Measurements from ENCODE around the gene TRAPPC4.
"Not testable (repeated sequence)": the region's sequence is repeated elsewhere in the genome, so short reads cannot be mapped to it uniquely, and the experiment has no call there.

Gene TRAPPC4, protein sequence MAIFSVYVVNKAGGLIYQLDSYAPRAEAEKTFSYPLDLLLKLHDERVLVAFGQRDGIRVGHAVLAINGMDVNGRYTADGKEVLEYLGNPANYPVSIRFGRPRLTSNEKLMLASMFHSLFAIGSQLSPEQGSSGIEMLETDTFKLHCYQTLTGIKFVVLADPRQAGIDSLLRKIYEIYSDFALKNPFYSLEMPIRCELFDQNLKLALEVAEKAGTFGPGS

GRCh38 chr11:119018074-119018938 is at the start of gene TRAPPC4, which contains the start of gene RPS25:
Gene TRAPPC4 (plus strand): TSS chr11:119018766. CDS start chr11:119018796, 30 bp downstream.
Gene RPS25 (minus strand): TSS chr11:119018343. CDS start chr11:119018284, 59 bp downstream.
- peak; percentile 91 for DNase-seq (ENCODE audit: low read depth)

DNA sequence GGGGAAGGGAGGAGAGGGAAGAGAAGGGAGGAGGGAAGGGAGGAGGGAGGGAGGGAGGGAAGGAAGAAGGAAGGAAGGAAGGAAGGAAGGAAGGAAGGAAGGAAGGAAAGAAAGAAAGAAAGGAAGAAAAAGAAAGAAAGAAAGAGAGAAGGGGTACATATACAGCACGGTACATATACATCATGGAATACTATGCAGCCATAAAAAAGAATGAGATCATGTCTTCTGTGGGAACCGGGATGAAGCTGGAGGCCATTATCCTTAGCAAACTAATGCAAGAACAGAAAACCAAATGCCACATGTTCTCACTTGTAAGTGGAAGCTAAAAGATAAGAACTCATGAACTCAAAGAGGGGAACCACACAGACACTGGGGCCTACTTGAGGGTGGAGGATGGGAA is 49.1 kb upstream of the TRAPPC4 start:
- DNase-seq (ENCODE audit: low read depth), result not testable (repeated sequence)

- DNase-seq (ENCODE audit: low read depth), result no peak
Observed at GRCh38 chr11:118971646-118972045, 46.9 kb upstream of the TRAPPC4 start, which contains the start of gene FOXR1. Gene FOXR1 (plus strand): TSS chr11:118971761. CDS start chr11:118971932, 171 bp downstream.

- no peak for DNase-seq (ENCODE audit: low read depth)
Observed at GRCh38 chr11:118973985-118974384, 44.6 kb upstream of the TRAPPC4 start.

DNA sequence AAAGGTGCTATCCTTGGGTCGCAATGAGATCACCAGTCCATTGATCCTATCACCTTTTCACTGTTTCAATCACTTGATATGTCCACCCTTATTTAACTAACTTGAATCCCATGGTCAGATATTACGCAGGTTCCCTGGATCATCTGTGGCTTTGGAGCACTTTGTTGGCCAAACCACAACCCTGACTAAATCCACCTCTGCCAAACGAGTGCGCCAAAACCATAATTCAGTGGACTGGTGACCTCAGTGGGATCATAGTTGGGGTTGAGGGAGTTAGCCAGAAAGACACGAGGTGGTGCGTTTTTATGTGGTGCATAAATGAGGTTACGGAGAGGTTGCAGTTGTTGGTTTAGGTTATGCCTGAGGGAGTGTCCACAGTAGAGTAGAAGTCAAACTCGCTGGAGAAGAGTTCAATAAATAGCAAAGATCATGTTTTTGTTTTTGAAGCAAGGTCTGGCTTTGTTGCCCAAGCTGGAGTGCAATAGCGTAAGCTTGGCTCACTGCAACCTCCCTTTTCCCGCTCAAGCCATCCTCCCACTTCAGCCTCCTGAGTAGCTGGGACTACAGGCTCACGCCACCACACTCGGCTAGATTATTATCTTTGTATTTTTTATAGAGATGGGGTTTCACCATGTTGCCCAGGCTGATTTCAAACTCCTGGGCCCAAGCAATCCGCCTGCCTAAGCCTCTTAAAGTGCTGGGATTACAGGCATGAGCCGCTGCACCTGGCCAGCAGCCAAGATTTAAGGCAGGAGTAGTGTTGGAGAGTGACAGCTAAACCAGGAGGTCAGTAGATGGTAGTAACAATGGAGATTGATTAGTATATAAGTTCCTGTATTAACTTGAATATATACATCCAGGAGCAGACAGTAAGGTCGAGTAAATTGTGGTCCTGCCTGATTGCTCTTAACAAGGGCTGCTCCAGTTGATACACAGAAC is 42.5 kb upstream of the TRAPPC4 start:
- DNase-seq (ENCODE audit: low read depth), result no peak

DNA sequence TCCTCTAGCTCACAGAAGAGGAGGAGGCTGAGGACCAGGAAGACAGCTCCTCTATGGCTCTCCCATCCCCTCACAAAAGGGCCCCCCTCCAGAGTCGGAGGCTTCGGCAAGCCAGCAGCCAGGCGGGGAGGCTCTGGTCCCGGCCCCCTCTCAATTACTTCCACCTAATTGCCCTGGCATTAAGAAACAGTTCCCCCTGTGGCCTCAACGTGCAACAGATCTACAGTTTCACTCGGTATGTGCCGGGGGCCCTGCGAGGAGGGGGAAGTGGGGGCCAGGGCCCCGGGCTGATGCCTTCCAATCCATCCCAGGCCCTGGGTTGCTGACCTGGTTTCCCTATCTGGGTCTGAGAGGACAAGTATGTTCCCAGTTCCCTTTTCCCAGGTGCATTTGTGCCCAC is 39.1 kb upstream of the TRAPPC4 start:
- DNase-seq (ENCODE audit: low read depth), result no peak

- no peak for DNase-seq (ENCODE audit: low read depth)
Observed at GRCh38 chr11:118980191-118980881, 38.2 kb upstream of the TRAPPC4 start.

DNA sequence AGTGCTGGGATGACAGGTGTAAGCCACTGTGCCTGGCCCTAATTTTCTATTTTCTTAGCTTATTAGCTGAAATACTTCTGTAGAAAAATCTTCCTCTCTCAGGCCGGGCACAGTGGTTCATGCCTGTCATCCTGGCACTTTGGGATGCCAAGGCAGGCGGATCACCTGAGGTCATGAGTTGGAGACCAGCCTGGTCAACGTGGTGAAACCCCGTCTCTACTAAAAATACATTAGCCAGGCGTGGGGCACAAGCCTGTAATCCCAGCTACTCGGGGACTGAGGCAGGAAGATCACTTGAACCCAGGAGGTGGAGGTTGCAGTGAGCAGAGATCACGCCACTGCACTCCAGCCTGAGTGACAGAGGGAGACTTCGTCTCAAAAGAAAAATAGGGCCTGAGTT is 34.2 kb upstream of the TRAPPC4 start:
- DNase-seq (ENCODE audit: low read depth), result not testable (repeated sequence)

DNA sequence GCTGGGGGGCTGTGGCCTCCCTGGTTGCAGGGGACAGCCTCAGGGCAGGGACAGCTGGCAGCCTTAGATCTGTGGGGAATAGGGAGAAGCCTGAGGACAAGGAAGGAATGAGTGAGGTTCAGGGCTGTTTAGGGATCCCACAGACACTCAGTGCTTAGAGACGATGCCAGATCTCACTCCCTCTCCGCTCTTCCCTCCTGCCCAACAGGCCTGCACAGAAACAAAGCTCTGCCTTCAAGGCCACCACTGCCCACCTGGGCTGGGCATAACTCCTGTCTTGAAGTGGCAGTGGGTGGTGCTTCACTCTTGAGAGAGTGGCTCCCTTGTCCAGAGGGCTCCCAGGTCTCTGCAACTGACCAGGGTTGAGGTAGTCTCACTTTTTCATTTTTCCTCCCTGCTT is 33.7 kb upstream of the TRAPPC4 start:
- DNase-seq (ENCODE audit: low read depth), result no peak

DNA sequence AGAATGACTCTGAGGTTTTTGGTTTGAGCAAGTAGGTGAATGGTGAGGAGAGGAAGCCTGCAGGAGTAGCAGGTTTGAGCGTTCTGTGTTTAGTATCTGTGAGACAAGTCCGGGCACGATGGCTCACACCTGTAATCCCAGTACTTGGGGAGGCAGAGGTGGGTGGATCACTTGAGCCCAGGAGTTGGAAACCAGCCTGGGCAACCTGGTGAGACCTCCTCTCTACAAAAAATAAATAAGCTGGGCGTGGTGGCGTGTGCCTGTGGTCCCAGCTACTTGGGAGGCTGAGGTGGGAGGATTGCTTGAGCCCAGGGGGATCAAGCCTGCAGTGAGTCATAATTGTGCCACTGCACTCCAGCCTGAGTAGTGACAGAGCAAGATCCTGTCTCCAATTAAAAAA is 30.3 kb upstream of the TRAPPC4 start:
- no peak for DNase-seq (ENCODE audit: low read depth)

GRCh38 chr11:118991486-118992038 is 27.0 kb upstream of the TRAPPC4 start:
- DNase-seq (ENCODE audit: low read depth), result not testable (repeated sequence)

DNA sequence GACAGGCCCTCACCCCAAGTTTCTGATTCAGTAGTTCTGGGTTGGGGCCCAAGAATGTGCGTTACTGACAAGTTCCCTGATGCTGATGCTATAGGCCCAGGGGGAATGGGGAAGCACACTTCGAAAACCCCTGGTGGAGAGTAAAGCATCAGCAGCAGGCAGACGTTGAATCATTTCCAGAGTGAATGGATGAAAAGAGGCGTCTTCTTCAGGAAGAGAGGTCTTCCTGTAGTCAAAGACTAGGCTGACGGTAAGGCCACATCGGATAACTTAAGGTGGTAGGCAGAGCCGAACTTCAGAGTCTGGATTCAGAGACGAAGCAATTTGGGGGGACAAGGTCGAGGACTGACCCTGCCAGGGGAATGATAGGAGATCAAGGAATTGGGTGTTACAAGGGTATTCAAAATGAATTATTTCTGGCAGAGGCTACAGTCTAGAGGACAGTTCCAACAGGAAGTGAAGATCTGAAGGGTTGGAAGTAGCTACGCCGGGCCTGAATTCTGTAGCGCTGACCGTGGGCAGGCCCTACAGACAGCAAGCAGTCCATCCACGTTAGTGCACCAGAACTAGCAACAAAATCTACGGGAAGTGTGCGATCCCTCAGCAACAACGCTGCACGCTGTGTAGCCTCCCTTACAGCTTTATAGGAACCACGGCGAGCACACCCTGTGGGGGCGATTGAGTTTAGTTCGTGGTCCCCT is 21.5 kb upstream of the TRAPPC4 start:
- DNase-seq (ENCODE audit: low read depth), result peak; percentile 38

DNA sequence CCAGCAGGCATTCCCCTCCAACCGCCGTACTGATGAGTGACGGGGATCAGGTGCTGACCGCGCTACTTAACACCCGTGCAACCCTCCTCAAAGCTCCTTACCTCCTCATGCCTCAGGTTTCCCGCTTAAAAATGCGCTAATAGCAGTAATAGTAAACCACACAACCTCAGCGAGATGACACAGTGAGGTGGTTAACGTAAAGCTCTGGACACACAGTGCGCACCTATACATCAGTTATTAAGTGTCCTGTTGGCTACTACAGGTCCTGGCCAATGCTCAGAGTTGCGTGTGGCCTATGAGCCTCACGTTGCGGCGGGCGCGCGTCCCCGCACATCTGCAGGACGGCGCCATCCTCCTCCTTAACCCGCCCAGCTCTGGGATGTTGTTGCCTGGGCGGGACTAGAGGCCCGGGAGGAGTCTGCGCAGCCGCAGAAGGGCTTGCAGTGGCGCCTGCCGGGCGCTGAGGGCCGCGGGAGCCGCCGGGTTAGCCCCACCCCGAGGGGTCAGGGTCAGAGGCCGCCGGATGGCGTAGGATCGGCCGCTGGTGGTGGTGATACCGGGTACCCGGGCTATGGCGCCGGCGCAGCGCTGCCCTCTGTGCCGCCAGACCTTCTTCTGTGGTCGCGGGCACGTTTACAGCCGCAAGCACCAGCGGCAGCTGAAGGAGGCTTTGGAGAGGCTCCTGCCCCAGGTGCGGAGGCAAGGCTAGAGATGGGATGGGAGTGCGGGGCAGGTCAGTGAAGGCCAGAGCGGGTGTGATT is 20.8 kb upstream of the TRAPPC4 start, which contains the start of gene CENATAC:
TSS of gene CENATAC (plus strand) at position 512 of the 761 bp plus-strand sequence. CDS start at position 572, 60 bp downstream.
- peak; percentile 97 for DNase-seq (ENCODE audit: low read depth)

DNA sequence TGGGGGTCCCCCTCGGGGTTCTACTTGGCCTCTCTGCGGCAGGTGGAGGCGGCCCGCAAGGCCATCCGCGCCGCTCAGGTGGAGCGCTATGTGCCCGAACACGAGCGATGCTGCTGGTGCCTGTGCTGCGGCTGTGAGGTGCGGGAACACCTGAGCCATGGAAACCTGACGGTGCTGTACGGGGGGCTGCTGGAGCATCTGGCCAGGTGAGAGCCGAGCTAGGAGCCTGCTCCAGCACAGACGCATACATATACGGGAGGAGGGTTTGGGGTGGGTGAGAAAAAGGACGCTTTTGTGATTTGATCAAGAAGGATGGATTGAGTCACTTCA is 20.2 kb upstream of the TRAPPC4 start:
- DNase-seq (ENCODE audit: low read depth), result no peak

DNA sequence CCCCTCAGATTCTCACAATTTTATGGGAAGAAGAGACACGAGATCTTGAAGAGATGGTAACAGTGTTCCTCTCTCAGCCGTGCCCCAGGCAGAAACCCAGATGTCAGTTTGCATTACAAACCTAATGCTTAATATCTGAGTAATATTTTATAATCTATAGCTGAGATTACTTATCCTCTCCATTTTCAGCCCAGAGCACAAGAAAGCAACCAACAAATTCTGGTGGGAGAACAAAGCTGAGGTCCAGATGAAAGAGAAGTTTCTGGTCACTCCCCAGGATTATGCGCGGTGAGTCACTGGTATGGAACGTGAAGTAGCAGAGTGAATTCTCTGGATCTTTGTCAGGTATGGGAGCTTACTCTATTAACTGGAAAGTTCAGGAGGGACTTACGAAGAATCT is 19.7 kb upstream of the TRAPPC4 start:
- no peak for DNase-seq (ENCODE audit: low read depth)

- DNase-seq (ENCODE audit: low read depth), result no peak
Observed at GRCh38 chr11:119000906-119001305, 17.7 kb upstream of the TRAPPC4 start.

DNA sequence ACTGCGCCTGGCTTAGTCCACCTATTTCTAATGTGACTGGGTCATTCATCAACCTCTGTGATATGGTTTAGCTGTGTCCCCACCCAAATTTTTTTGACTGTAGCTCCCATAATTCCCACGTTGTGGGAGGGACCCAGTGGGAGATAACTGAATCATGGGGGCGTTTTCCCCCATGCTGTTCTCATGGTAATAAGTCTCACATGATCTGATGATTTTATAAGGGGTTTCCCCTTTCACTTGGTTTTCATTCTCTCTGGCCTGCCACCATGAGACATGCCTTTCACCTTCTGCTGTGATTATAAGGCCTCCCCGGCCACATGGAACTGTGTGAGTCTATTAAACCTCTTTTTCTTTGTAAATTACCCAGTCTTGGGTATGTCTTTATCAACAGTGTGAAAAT is 11.9 kb upstream of the TRAPPC4 start:
- no peak for DNase-seq (ENCODE audit: low read depth)

- no peak for DNase-seq (ENCODE audit: low read depth)
Observed at GRCh38 chr11:119011476-119012053, 7.0 kb upstream of the TRAPPC4 start.

DNA sequence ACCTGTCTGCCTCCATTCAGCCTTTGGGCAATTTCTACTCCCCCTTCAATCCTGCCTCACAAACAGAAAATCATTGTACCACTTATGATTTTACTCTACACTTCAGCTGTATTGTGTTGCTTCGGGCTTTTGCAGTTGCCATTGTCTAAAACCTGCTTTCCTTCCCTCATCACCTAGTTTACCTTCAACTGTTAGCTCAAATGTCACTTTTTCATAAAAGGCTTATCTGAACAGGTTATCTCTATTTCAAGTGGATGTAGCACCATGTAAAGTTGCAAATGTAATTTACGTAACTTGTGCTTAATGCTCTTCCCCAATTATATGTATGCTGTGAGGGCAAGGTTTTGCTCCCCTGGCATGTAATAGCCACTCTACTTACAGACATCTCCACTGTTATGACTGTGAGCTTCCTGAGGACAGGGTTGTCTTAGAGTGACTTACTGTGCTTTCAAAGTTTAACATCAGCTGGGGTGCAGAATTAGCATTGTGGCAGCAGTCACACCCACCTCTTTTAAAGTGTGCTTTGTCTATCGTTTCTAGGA is 5.9 kb upstream of the TRAPPC4 start:
- DNase-seq (ENCODE audit: low read depth), result no peak
